HUDEP-2 (cell line): ENCODE data around the gene APOA4.
"Not testable (repeated sequence)": the region's sequence is repeated elsewhere in the genome, so short reads cannot be mapped to it uniquely, and the experiment has no call there.

Source experiments
- DNase-seq, 76 experiments: peaks; one replicate each; lab custom pipeline; 2025; ENCODE audit not compliant: unreplicated experiment in 76 of 76; lab: John Stamatoyannopoulos, UW

Gene APOA4

GRCh38 chr11:116807601-116808261 lies 15.4 kb downstream of the APOA4 start:
- DNase-seq: no peak

GRCh38 chr11:116804001-116804400 lies 19.1 kb downstream of the APOA4 start:
- DNase-seq: no peak

GRCh38 chr11:116801662-116802061 lies 21.4 kb downstream of the APOA4 start:
- not testable (repeated sequence) for DNase-seq

GRCh38 chr11:116800610-116801009 lies 22.5 kb downstream of the APOA4 start:
- no peak for DNase-seq

- DNase-seq: no peak
Measured at GRCh38 chr11:116798368-116798767, 24.7 kb downstream of the APOA4 start.

GRCh38 chr11:116797816-116798215 lies 25.3 kb downstream of the APOA4 start:
- DNase-seq: peak in 2 of 76 experiments; percentile 4 to 9

GRCh38 chr11:116796548-116796947 lies 26.6 kb downstream of the APOA4 start:
- no peak for DNase-seq

GRCh38 chr11:116794851-116795250 lies 28.3 kb downstream of the APOA4 start:
- DNase-seq: no peak

GRCh38 chr11:116793772-116794097 lies 29.4 kb downstream of the APOA4 start:
- no peak for DNase-seq

GRCh38 chr11:116792869-116793771 lies 30.0 kb downstream of the APOA4 start:
- no peak for DNase-seq

GRCh38 chr11:116792144-116792868 lies 30.8 kb downstream of the APOA4 start:
- DNase-seq: no peak

GRCh38 chr11:116791813-116792143 lies 31.3 kb downstream of the APOA4 start, which contains the start of gene APOA5:
APOA5 (minus strand) TSS chr11:116791879; CDS start chr11:116791860, 19 bp downstream.
- DNase-seq: no peak

- DNase-seq: peak in 59 of 76 experiments; percentile 9 to 74 (median 46)
Measured at GRCh38 chr11:116791002-116791812, 31.9 kb downstream of the APOA4 start.

GRCh38 chr11:116790167-116791001 lies 32.7 kb downstream of the APOA4 start:
- no peak for DNase-seq

- no peak for DNase-seq
Measured at GRCh38 chr11:116788975-116789374, 34.1 kb downstream of the APOA4 start.

GRCh38 chr11:116788534-116788933 lies 34.6 kb downstream of the APOA4 start:
- DNase-seq: no peak

GRCh38 chr11:116787786-116788486 lies 35.2 kb downstream of the APOA4 start, which contains the start of gene ZPR1:
ZPR1 (minus strand) TSS chr11:116788023; CDS start chr11:116787990, 33 bp downstream.
- peak in 60 of 76 experiments; percentile 3 to 77 (median 54) for DNase-seq

GRCh38 chr11:116787436-116787785 lies 35.7 kb downstream of the APOA4 start:
- no peak for DNase-seq

- DNase-seq: no peak
Measured at GRCh38 chr11:116786966-116787365, 36.1 kb downstream of the APOA4 start.
